ENCODE data around the gene SUSD6.

Gene SUSD6

GRCh38 chr14:69614592-69614991 is 3.2 kb downstream of the SUSD6 start:
- TF ChIP-seq, protein P1, sequence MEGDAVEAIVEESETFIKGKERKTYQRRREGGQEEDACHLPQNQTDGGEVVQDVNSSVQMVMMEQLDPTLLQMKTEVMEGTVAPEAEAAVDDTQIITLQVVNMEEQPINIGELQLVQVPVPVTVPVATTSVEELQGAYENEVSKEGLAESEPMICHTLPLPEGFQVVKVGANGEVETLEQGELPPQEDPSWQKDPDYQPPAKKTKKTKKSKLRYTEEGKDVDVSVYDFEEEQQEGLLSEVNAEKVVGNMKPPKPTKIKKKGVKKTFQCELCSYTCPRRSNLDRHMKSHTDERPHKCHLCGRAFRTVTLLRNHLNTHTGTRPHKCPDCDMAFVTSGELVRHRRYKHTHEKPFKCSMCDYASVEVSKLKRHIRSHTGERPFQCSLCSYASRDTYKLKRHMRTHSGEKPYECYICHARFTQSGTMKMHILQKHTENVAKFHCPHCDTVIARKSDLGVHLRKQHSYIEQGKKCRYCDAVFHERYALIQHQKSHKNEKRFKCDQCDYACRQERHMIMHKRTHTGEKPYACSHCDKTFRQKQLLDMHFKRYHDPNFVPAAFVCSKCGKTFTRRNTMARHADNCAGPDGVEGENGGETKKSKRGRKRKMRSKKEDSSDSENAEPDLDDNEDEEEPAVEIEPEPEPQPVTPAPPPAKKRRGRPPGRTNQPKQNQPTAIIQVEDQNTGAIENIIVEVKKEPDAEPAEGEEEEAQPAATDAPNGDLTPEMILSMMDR (IDR thresholded peaks at IDR 0.05; ENCODE audit: low read depth, low read length) = no peak
- no peak for DNase-seq (ENCODE audit: extremely low read depth, low read depth)

DNA sequence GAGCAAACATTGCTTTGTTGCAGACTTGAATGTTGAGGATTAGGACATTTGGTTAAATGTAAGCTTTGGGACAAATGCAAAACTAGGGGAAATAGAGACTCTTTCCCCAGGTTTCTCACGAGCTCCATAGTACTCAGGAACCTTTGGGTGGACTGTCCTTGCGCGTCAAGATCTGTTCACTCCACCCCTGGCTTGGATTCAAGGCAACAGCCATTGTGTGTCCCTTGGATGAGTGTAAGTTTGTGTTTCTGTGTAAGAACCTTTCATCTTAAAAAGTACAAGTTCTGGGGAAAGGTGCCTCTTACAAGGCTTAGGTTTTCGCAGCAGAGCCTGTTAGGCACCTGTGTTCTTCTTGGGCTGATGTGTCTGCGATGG is 3.7 kb downstream of the SUSD6 start:
- TF ChIP-seq, protein P1 (IDR thresholded peaks at IDR 0.05; ENCODE audit: low read depth, low read length) = no peak
- no peak for DNase-seq (ENCODE audit: extremely low read depth, low read depth)

DNA sequence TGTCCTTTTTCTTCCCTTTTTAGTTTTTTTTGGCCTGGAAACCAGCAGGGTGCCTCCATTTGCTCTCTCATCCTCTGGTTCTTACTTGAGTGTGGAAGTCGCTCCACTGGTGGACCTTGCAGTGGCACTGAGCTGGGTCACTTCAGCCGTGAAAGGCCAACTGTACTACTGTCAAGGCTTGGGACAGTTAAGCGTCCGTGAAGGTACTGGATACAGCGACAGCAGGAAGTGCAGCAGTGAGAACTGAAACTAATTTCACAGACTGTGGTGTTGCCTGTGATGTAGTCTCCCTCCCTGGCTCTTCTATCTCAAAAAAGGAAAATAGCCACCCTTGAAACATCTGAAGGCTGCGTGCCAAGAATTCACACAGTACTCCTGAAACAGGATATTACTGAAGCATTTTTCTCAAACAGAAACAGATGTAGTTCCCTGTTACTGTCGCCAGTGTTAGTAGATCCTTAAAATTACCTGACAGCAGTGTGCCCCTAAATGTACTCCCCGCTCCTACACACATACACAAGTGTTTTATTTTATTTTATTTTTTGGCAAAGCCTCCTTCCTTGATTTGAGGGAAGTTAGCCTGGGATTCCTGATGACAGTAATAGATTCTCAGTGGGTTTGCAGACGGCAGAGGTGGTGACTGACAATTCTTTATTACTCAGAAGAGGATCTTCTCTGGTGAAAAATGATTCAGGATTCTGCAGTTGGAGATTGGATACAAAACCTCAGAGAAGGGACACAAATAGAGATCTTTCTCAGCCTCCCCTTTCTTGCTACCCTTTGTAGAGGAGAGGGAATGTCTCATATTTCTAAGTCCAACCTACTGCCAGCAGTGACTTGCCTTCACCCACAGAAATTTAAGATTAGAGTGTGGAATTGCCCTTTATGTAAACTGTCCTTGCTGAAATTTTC is 4.4 kb downstream of the SUSD6 start:
- TF ChIP-seq, protein P1 (IDR thresholded peaks at IDR 0.05; ENCODE audit: low read depth, low read length) = no peak
- DNase-seq (ENCODE audit: extremely low read depth, low read depth) = no peak

DNA sequence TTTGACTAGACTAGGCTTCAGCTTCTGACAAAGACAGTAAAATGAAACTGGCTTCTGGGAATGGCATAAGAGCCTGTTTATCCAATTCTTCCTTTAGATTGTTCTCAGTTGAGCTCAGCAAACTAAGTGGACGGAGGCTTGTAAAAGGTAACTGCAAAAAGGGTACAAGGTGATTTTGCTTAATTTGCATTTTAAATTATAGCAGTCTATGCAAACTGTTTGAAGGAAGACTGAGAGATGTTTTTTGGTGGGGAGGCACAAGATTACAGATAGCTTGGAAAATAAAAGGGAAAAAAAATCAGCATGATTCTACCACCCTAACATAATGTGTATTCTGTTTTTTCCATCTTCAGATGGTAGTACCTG is 5.0 kb downstream of the SUSD6 start:
- TF ChIP-seq, protein P1 (IDR thresholded peaks at IDR 0.05; ENCODE audit: low read depth, low read length) = no peak
- no peak for DNase-seq (ENCODE audit: extremely low read depth, low read depth)

- no peak for DNase-seq (ENCODE audit: extremely low read depth, low read depth)
- TF ChIP-seq, protein P1 (IDR thresholded peaks at IDR 0.05; ENCODE audit: low read depth, low read length) = no peak
These were observed 6.4 kb downstream of the SUSD6 start for GRCh38 chr14:69617796-69618195.

- no peak for DNase-seq (ENCODE audit: extremely low read depth, low read depth)
- TF ChIP-seq, protein P1 (IDR thresholded peaks at IDR 0.05; ENCODE audit: low read depth, low read length) = no peak
These were observed 7.6 kb downstream of the SUSD6 start for GRCh38 chr14:69619012-69619411.

- TF ChIP-seq, protein P1 (IDR thresholded peaks at IDR 0.05; ENCODE audit: low read depth, low read length) = no peak
- DNase-seq (ENCODE audit: extremely low read depth, low read depth) = no peak
These were observed 8.8 kb downstream of the SUSD6 start for GRCh38 chr14:69620211-69620611.

Measured in AG09319 (cell line).